Hepatocyte (in vitro differentiated cells): Measurements from ENCODE around the gene OXSM. TPM values are rescaled to one million over a fixed set of nuclear protein-coding genes. Genes with fewer than 3 reads are reported as not detected.

ENCODE experiments used
- DNase-seq: peaks from one replicate; pipeline ENCODE4 v3.0.0-alpha.2; 2016; ENCODE audit warnings: low spot score
- H2AFZ ChIP-seq: fragments of 200-600 bp; sonication (generic); 2 replicates; pipeline ENCODE4 v1.6.0; 2016; ENCODE audit warnings: antibody characterized with exemption, mild to moderate bottlenecking
- H3K27ac ChIP-seq: fragments of 200-600 bp; sonication (generic); 2 replicates; pipeline ENCODE4 v1.5.1; 2016; ENCODE audit warnings: mild to moderate bottlenecking
- H3K27me3 ChIP-seq: fragments of 200-600 bp; sonication (generic); 2 replicates; pipeline ENCODE4 v1.6.1; 2016
- H3K36me3 ChIP-seq: fragments of 200-600 bp; sonication (generic); replicated peaks from 2 replicates; pipeline ENCODE4 v1.5.1; 2016; ENCODE audit warnings: low read depth; ENCODE audit not compliant: insufficient read depth
- H3K4me1 ChIP-seq: fragments of 200-600 bp; sonication (generic); 2 replicates; pipeline ENCODE4 v1.5.1; 2016; ENCODE audit warnings: mild to moderate bottlenecking, moderate library complexity; ENCODE audit not compliant: insufficient read depth
- H3K4me2 ChIP-seq: fragments of 200-600 bp; sonication (generic); 2 replicates; pipeline ENCODE4 v1.6.0; 2016
- H3K4me3 ChIP-seq: fragments of 200-600 bp; sonication (generic); 2 replicates; pipeline ENCODE4 v1.5.1; 2016; ENCODE audit warnings: mild to moderate bottlenecking
- H3K79me2 ChIP-seq: fragments of 200-600 bp; sonication (generic); 2 replicates; pipeline ENCODE4 v1.6.0; 2017; ENCODE audit warnings: mild to moderate bottlenecking
- H3K9me2 ChIP-seq: fragments of 200-600 bp; sonication (generic); replicated peaks from 2 replicates; pipeline ENCODE4 v1.6.0; 2017; ENCODE audit warnings: mild to moderate bottlenecking; ENCODE audit not compliant: insufficient read depth
- H3K9me3 ChIP-seq: fragments of 200-600 bp; sonication (generic); 2 replicates; pipeline ENCODE4 v1.5.1; 2016; ENCODE audit warnings: low read depth, mild to moderate bottlenecking
- H4K20me1 ChIP-seq: fragments of 200-600 bp; sonication (generic); 2 replicates; pipeline ENCODE4 v1.6.0; 2016; ENCODE audit warnings: mild to moderate bottlenecking; ENCODE audit not compliant: insufficient read depth, poor library complexity, severe bottlenecking
- CTCF ChIP-seq: fragments of 200-600 bp; sonication (generic); IDR thresholded peaks from 2 replicates; pipeline ENCODE4 v1.5.1; 2016; ENCODE audit warnings: antibody characterized with exemption, mild to moderate bottlenecking; ENCODE audit not compliant: poor library complexity
- EZH2 ChIP-seq: fragments of 200-600 bp; sonication (generic); IDR thresholded peaks from 2 replicates; pipeline ENCODE4 v1.6.1; 2016; ENCODE audit warnings: antibody characterized with exemption, mild to moderate bottlenecking, borderline replicate concordance
- EZH2phosphoT487 ChIP-seq: fragments of 200-600 bp; sonication (generic); IDR thresholded peaks from one replicate; pipeline ENCODE4 v1.6.1; 2018; ENCODE audit warnings: antibody characterized with exemption, mild to moderate bottlenecking, low read depth, moderate library complexity; ENCODE audit not compliant: unreplicated experiment, severe bottlenecking
- WGBS: methylation state at CpG from one replicate; pipeline ENCODE4 v1.1.6; 2016; ENCODE audit warnings: low lambda C conversion rate; ENCODE audit errors: missing lambda C conversion rate; 5-methylcytosine and 5-hydroxymethylcytosine counted together
- polyA plus RNA-seq: library from polyadenylated mRNA; unstranded; fragments of >200 nt; fragmentation: Nextera tagmentation; extraction: Ambion mirVana; gene quantifications from 2 replicates; pipeline ENCODE4 v1.2.1, GENCODE V29; 2016
- total RNA-seq: library from RNA; depleted of rRNA; stranded (reverse); fragments of >200 nt; gene quantifications from 2 replicates; pipeline ENCODE4 v1.2.3, GENCODE V29; 2014

OXSM gene
- total and polyA plus RNA-seq, 2 experiments from 2014 or later, result 6.5 to 8.8 TPM

- TF ChIP-seq CTCF, result no peak
- no peak for TF ChIP-seq EZH2phosphoT487
- TF ChIP-seq EZH2, result no peak
- Histone ChIP-seq H3K4me3 (no peak overlapping the region), H3K36me3 (no peaks in the 10 kb centered on the region), H3K9me2 (no peaks in the 10 kb centered on the region), H3K79me2 (no peaks in the 10 kb centered on the region), H2AFZ (no peak overlapping the region), H3K4me1 (no peaks in the 10 kb centered on the region), H3K27me3 (no peaks in the 10 kb centered on the region), H4K20me1 (no peaks in the 10 kb centered on the region), H3K4me2 (no peak overlapping the region), H3K27ac (no peak overlapping the region), H3K9me3 (no peaks in the 10 kb centered on the region)
- no peak for DNase-seq
- WGBS, result 80% methylated on average over 2 of the region's 2 CpGs
These were observed 13.9 kb downstream of the OXSM start for GRCh38 chr3:25803833-25804232.

GRCh38 chr3:25804676-25805075 is 14.8 kb downstream of the OXSM start:
- H3K4me3 ChIP-seq, result no peak overlapping the region
- H3K79me2 ChIP-seq, result no peaks in the 10 kb centered on the region
- WGBS, result 86% methylated on average over 1 of the region's 1 CpG
- H3K4me2 ChIP-seq, result no peak overlapping the region
- no peaks in the 10 kb centered on the region for H4K20me1 ChIP-seq
- H3K9me2 ChIP-seq, result no peaks in the 10 kb centered on the region
- no peaks in the 10 kb centered on the region for H3K27me3 ChIP-seq
- H3K4me1 ChIP-seq, result no peaks in the 10 kb centered on the region
- DNase-seq, result no peak
- H2AFZ ChIP-seq, result no peak overlapping the region
- no peaks in the 10 kb centered on the region for H3K9me3 ChIP-seq
- no peak overlapping the region for H3K27ac ChIP-seq
- no peaks in the 10 kb centered on the region for H3K36me3 ChIP-seq
- TF ChIP-seq EZH2phosphoT487 (no peak), EZH2 (no peak), CTCF (no peak)

- no peak overlapping the region for H3K4me2 ChIP-seq
- 94% methylated on average over 4 of the region's 4 CpGs for WGBS
- no peak overlapping the region for H2AFZ ChIP-seq
- H3K4me3 ChIP-seq, result no peak overlapping the region
- no peaks in the 10 kb centered on the region for H3K36me3 ChIP-seq
- no peaks in the 10 kb centered on the region for H3K9me3 ChIP-seq
- H3K27ac ChIP-seq, result no peak overlapping the region
- TF ChIP-seq EZH2 (no peak), EZH2phosphoT487 (no peak), CTCF (no peak)
- H4K20me1 ChIP-seq, result no peaks in the 10 kb centered on the region
- no peaks in the 10 kb centered on the region for H3K4me1 ChIP-seq
- H3K79me2 ChIP-seq, result no peaks in the 10 kb centered on the region
- no peaks in the 10 kb centered on the region for H3K9me2 ChIP-seq
- DNase-seq, result no peak
- H3K27me3 ChIP-seq, result no peaks in the 10 kb centered on the region
These were observed 22.8 kb downstream of the OXSM start for GRCh38 chr3:25812644-25813043.

GRCh38 chr3:25817107-25817506 is 27.2 kb downstream of the OXSM start:
- no peaks in the 10 kb centered on the region for H3K79me2 ChIP-seq
- no peaks in the 10 kb centered on the region for H3K36me3 ChIP-seq
- H3K9me2 ChIP-seq, result no peaks in the 10 kb centered on the region
- H3K4me2 ChIP-seq, result no peak overlapping the region
- no peak overlapping the region for H2AFZ ChIP-seq
- no peaks in the 10 kb centered on the region for H4K20me1 ChIP-seq
- H3K4me1 ChIP-seq, result no peaks in the 10 kb centered on the region
- H3K27me3 ChIP-seq, result no peaks in the 10 kb centered on the region
- no peak overlapping the region for H3K27ac ChIP-seq
- WGBS, result 28% methylated on average over 1 of the region's 1 CpG
- TF ChIP-seq EZH2phosphoT487 (no peak), EZH2 (no peak), CTCF (no peak)
- H3K9me3 ChIP-seq, result no peaks in the 10 kb centered on the region
- no peak overlapping the region for H3K4me3 ChIP-seq
- DNase-seq, result no peak
